HG03460 (cell line): ENCODE measurements around the gene PXDC1.

Experiments
- ATAC-seq: cut with Tn5 transposase; IDR thresholded peaks from one replicate; pipeline ENCODE4 v1.9.1; 2021; ENCODE audit not compliant: unreplicated experiment

PXDC1 gene

DNA sequence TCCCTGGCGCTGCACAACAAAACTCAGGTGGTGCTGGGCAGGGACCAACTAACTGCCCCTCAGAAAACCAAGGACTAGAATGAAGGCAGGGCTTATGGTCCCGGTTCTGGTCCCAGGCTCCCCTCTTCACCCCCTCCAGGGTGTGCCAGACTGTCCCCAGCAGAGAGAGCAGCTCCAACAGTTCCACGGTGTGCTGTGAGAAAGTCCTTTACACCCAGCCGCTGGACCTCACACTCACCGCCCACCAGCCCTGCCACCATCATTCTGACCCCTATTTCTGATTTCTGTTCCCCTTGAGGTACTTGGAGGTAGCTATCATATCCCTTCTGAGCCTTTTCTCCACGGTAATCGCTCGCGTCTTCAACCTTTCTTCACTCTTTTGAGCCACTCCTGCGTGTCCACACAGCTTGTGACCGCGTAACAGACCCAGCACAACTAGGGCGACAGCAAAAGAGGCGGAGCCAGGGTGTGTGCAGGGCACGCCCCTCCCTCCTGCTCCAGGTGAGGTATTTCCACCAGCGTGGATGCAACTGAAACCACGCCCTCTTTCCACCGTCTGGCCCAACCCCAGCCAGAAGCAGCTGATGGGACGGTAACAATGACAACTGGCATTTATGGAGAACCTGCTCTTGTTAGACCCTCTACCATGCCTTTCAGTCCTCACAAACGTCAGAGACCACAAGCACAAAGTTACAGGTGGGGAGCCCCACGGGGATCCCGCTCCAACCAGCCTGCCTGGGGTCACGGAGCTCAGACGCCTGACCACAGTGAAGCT is 2.3 kb downstream of the PXDC1 start:
- no peak for ATAC-seq

DNA sequence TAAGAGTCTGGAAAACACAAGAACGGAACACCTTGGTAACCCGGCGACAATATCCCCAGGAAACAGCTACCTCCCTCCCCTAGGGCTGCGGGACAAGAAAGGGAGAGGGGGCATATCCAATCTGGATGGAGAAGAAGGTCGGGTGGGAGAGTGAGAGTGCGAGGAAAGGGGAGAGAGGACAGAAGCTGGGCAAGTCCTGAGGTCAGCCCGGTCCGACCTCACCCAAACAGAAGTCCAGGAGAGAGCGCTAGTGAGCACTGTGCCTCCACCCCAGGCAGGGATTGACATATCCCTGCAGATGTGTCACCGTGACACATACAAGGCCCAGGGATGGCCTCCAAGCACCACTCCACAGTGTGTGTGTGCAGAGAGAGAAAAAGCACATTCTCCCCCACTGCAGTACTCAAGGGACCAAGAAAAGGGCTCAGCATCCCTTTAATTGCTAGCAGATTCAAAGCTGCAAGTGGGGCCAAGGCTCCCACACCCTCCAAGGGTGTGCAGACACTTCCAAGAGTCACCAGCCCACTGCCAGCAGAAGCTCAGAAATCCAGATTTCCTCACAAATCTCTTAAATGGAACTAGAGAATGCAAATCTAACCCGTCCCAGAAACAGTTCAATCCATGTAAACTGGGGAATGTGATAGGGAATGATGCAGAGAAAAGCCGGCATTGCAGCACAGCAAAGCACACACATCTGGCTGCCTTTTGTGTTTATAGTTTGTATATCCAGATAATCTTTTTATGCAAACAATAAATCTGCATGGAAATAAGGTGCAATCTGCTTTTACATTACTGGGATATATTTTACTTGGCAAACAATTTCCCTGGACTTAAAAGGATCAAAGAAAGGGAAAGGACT is 3.1 kb downstream of the PXDC1 start:
- no peak for ATAC-seq

DNA sequence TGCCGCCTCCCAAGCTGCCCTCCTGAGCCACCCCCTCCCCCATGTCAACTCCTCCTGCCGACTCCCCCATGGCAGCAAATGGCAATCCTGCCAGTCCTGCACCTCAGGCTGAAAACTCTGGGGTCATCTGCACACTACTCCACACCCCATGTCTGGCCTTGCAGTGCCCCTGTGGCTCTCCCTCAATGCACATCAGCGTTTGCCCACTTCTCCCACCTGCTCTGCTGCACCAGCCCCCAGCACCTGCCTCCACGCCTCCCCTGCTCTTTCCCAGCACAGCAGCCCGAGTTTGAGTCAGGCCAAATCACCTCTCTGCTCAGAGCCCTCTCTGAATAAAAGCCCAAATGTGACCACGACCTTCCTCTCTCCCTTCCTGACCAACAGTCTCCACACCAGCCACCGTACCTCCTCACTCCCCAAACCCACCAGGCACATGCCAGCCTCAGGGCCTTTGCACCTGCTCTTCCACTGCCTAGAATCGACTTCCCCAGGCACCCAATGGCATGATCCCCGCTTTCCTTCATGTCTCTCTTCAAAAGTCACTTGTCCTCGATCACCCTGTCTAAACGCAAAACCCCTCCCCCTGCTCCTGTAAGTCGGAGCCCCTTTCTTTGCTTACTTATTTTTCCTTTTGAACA is 4.3 kb downstream of the PXDC1 start:
- ATAC-seq, result no peak

DNA sequence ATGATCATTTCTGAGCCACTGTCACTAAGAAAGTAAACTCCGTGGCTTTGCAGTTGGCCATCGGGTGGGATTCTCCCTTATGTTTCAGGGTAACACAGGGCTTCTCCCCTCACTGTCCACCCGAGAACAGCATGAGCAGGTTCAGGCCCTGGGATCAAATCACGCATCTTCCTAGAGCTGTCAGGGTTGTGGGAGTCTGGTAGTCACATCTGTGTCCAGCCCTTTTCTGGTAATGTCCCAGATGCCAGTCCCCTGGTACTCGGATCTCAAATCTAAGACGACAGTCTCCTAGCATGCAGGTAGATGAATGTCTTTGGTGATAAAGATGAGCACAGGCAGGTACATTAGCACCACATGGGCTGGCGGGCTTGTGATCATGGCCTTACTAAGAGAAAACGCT is 4.8 kb downstream of the PXDC1 start:
- ATAC-seq, result no peak

DNA sequence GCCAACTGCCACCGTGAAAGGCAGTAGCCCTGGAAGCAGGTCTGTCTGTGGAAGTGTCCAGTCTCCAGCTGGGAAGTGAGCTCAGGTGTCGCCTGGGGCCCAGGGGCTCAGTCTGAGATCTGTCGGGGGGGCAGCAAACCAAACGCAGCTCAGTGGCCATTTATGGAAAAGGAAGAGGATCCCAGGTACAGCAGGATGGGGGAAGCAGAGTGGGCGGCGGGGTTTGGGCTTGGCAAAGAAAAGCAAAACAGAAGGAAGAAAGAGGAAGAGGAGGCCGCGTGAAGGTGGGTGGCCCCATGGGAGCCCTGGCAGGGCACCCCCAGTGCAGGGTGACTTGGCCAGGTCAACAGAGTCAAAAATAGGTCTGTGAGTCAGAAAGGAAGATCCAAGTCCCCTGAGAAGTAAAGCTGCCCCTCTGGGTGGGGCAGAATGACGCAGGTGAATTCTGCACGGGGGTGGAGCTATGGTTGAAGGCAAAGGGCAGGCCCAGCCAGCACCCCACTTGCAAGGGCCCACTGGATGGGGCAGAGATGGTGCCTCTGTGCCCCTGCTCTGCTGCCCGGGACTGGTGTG is 5.3 kb downstream of the PXDC1 start:
- peak; percentile 55 for ATAC-seq

DNA sequence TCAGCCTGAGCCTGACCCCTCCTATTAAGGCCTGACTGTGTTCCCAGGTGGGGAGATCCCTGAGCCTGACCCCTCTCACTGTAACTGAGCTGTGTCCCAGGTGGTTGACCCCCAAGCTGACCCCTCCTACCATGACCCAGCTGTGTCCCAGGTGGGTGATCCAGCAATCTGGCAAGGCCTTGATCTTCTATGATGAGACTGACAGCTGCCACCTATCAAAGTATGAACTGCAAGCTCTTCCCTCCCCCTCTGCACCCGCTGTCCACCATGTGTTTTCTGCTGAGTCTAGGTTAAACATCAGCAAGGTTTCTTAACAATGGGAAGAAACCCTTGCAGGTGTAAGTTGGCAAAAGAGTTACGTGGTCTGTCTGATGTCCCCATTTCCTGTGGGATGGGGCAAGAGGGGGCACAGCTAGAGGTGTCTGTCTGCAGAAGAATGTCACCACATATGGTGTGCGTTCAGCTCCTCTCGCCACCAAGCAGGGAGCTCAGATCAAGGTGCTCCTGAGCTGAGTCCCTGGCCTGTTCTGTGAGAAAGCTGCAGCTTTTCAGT is 5.9 kb downstream of the PXDC1 start:
- ATAC-seq, result peak; percentile 3

DNA sequence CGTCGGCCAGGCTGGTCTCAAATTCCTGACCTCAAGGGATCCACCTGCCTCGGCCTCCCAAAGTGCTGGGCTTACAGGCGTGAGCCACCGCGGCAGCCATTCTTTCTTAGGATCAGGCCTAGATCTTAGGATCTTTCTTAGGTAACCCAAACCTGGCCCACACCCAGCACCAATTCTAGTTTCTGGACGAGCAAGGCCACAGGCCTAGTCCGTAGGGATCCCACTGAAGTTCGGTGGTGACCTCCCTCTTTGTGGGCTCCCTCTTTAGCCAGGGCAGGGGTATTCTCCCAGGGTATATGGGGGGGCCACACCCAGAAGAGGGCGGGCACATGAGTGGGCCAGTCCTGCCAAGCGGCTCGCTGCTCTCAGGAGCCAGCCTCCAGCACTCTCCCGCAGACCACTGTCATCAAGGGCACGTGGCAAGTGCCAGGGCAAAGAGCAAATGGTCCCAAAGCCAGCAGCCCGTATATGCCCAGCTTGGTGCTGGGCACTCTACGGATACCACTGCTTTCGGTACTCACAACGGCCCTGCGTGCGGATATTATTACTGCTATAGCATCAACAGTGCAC is 6.5 kb downstream of the PXDC1 start:
- ATAC-seq, result no peak

DNA sequence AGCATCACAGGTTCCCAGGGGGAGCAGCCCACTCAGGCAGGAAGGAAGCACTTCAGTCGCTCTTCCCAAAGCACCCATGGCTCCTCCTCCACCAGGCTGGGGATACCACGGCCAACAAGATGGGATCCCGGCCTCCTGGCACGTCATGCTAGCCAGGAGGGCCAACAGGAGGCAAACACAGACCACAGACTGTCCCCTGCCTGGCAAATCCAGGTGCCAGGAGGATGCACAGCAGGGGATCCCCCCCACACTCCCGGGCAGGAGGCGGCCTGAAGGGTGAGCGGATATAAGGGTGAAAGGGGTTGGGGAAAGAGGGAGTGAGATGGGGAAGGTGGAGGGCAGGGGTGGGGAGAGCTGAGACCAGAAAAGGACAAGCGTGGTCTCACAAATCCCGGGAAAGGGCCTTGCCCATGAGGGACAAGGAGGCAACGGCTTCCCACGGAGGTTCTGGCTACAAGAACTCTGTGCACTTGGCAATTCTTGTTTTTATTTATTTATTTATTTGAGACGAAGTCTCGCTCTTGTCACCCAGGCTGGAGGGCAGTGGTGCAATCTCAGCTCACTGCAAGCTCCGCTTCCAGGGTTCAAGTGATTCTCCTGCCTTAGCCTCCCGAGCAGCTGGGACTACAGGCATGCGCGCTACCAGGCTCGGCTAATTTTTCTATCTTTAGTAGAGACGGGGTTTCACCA is 7.2 kb downstream of the PXDC1 start:
- ATAC-seq, result no peak

DNA sequence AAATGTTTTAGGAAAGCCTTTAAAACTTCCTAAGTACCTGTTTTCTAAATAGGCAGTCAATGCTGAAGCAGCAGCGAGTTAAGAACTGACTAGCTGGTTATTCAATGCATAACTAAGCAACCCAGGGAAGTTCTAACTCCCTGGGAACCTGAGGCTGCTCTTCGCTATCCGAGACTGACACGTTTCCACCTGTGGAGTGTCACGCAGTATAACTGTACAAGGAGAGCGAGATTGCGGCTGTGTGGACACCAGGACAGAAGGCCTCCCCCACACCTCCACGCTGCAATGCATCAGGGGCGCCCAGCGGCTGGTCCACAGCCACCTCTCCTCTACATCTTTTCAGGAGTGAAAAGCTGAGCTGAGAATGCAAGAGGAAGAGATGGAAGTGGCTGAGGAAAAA is 8.0 kb downstream of the PXDC1 start:
- ATAC-seq, result no peak

DNA sequence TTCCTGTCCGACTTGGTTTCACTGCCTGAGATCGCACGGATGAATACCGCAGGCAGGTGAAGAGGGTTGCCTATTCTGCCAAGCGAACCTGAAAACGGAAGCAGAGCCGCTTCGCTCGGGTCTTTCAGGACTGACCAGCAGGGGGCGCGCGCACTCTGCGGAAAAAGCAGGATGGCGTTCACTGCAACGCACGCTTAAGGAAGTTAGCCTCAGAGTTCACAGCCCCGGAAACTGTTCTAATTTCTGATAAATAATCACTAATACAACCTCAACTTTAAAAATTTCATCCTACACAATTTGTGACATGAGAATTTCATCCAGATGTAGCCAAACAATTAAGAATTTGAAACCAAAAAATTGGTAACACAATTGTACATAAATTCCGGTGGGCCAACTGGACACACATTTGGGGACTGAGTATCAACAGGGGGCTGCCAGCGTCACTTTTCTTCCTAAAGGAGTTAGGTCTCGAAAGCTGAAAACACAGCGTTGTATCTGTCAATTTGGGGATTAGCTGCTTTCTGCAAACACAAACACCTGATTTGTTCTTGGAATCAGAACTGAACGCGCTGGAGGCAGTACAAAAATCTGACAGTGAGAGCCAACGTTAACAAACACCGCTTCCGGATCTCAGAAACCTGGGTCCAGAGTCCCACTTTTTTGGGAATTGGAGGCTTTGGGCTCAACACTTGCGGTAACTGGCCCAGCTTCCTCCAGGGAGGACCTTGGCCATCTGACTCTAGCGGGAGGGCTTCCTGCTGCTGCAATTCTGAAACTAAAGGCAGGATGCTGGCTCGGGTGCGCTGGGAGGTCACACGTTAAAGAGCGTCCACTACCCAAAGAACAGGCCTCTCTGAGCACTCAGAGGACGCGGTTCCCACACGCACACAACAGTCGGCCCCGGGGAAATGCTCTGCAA is 8.8 kb downstream of the PXDC1 start:
- peak; percentile 54 for ATAC-seq

DNA sequence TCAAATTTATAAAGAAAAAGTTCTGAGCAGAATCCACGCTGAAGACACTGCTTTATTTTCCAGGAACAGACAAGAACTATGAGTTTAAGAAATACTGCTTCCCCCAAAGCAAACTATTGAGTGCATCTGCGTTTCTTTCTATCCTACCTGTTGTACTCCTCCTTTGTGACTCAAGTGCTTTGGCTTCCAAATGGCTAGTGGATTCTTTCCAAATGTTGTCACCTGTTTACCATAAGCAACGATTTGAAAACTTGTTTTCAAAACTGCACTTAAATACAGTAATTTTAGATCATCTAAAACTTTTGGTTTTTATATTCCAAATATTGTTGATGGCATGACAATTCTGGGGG is 9.5 kb downstream of the PXDC1 start:
- ATAC-seq, result no peak

DNA sequence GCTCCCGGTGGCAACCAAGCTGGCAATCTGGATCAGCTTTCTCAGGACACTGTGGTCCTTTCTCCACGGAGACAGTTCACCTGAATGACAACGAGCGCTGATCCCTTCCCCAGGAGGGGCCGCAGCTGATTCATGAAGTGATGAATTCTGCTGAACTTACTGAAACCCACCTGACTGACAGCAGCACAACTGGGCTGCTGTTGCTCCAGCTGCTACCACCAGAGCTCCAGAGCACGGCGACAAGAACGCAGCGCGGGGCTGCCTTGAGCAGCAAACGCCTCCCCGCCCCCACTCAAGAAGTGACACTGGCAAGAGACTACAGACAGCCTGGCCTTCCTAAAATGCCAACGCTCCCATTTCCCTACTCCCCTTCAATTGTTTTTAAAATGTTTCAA is 10.0 kb downstream of the PXDC1 start:
- ATAC-seq, result no peak

DNA sequence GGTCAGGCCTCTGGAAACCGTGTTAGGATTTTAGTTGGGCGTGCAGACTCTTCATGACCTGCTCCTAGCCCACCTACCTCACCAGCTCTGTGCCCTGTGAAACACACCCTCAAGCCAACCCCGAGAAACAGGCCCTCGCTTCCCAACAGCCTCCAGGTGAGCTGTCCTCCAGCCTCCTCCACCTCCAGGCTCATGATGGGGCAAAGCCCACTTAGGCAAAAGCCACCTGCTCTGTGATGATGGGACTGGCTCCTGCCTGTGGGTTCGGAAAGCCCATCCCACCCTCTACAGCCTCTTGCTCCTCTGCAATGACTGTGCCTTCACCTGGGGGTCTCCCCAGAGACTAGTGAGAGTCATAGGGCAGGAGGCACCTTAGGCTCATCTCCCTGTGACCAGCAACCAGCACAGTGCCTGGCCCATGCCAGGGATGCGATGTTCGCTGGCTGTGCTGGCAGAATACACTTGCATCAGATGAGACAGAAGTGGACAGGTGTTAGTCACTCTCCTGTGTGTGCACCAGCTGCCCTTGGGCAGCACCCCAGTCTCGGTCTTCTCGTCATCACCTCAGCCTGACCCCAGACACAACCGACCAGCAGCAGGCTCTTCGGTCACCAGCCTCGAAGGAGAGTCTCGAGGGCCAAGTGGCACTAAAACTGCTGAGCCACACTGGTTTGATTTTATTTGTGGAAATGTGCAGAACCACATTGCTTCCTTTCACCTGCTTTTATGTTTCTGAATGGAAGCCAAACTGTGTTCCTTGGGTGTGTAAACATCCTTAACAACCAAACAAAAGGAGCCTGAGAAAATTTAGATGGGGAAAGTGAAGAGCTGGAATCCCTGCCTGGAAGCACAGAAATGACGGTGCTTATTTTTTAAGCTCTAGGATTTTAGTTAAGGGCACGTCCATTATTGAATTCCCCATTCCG is 10.7 kb downstream of the PXDC1 start:
- ATAC-seq, result no peak

DNA sequence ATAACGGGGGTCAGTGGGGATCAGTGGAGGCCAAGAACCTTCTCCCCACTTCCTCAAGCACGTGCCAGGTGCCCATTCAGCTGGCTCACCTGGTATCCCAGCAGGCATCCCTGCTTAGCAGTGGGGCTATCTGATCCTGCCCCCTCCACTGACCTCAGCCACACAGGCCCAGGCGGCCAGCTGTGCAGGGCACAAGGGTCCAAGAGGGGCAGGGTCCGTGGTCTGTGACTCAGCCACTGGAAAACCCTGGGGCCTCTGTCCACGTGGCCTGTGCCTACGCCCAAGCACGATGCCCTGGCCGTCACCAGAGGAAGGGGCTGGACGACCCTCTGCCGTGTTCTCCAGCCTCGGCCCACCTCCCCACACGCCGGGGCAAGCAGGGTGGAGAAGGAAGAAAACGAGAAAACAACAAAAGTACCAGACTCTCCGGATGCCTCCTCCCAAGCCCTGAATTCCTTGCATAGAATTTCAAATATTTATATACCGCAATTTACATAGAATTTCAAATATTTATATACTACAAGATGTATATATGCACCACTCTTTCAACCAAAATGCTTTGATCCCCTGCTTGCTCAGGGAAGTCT is 12.1 kb downstream of the PXDC1 start:
- ATAC-seq, result no peak

DNA sequence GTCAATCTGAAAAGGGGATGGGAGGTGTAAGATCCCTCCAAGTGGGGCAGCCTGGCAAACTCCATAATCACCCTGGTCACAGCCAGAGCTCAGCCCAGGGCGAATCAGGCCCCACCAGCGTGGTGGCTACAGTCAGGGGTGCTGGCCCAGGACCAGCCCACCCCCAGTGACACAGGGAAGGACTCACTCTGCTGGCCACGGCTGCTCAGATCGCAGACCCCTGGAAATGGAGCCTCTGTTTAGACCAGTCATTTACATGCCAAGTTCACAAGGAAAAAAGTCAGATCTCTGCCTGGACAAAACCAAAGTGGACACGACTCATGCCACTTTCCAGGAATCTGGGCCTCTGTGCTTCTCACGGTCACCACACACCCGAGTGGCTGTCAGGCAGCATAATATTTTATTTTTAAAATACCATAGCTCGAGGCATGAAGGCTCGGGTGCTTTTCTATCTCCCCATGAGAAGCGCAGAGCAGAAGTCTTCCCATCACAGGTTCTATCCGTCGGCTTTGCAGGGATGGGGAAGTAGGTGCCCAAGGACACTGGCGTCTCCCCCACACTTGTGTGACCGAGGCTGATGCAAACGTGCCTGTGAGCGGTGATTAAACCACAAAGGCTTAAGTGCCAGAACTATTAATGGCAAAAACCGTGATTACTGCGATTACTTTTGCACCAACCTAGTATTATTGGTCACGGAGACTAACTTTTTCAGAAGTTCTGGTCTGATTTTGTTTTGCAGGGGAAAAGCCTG is 13.0 kb downstream of the PXDC1 start:
- no peak for ATAC-seq

DNA sequence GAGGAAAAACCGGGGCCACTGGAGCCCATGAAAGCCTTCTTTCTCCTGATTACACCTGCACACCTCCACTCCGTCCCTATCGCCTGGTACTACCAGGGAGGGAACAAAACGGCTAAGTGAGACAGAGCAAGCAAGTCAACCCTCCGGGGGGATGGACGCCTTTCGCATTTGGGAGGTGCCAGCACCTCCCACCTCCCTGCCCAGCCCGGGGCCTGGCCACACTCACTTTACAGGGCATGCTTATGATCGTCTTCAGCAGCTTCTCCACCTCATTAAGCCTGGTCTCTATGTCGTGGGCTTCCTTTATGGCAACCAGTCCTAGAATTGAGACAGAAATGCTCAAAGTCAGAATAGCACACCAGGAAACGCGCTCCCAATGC is 13.7 kb downstream of the PXDC1 start:
- no peak for ATAC-seq

DNA sequence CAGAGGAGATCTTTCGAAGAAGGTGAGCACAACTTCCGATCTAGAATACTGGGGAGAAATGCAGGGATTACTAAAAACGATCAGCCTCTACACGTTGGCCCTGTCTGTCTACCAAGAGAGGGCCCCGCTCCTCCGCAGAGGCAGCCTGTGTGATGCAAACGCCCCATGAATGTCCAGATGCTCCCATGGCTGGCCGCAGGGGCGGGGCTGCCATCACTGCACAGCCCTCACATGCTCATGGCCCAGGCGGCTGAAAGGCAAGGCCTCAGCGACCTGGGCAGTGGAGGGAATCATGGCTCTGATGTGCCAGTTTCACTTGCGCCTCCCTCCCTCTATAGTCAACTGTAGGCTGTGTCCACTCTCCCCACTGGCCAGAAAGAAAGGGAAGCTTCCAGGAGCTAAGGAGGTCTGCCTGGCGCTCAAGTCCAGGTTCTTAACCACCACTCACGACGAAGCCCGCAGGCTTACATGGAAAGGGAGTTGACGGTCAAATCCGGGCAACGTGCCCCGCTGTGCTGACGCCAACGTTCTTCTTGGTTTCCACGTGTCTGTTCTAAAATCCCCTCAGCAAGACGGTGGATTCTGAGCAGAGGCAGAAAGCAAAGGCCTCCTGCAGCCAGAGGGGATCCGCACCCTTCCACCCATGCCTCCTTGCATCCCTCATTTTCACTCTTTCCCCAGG is 14.2 kb downstream of the PXDC1 start:
- no peak for ATAC-seq
